Fibroblast of lung (primary cell): Measurements from ENCODE around the gene NKAIN4. TPM values are rescaled to one million over a fixed set of nuclear protein-coding genes. Genes with fewer than 3 reads are reported as not detected.

ENCODE experiments used
- DNase-seq, 2 donors: peaks; one replicate each; pipeline versions ENCODE4 v3.0.0 to v3.0.0-alpha.2; 2010; ENCODE audit warnings: low read depth in 2 of 2
- H2AFZ ChIP-seq: 2 replicates; pipeline ENCODE4 v1.5.1; 2012; ENCODE audit warnings: low read length, control low read depth, inconsistent platforms
- H3K27ac ChIP-seq: 2 replicates; pipeline ENCODE4 v1.5.1; 2011; ENCODE audit warnings: low read length, control low read depth; ENCODE audit not compliant: insufficient read depth
- H3K27me3 ChIP-seq: 2 replicates; pipeline ENCODE4 v1.5.1; 2011; ENCODE audit warnings: mild to moderate bottlenecking, low read length; ENCODE audit not compliant: control insufficient read depth, insufficient read depth
- H3K36me3 ChIP-seq: 2 replicates; pipeline ENCODE4 v1.5.1; 2011; ENCODE audit warnings: low read length; ENCODE audit not compliant: control insufficient read depth, insufficient read depth
- H3K4me1 ChIP-seq: 2 replicates; pipeline ENCODE4 v1.5.1; 2011; ENCODE audit warnings: low read length; ENCODE audit not compliant: control insufficient read depth, insufficient read depth; ENCODE audit errors: extremely low read depth
- H3K4me2 ChIP-seq: 2 replicates; pipeline ENCODE4 v1.5.1; 2011; ENCODE audit warnings: low read length, control low read depth; ENCODE audit not compliant: insufficient read depth; ENCODE audit errors: extremely low read depth
- H3K4me3 ChIP-seq, 4 experiments: fragments of 200-600 bp in 1 of 4; sonication (generic) in 1 of 4; replicated peaks in 1 of 4; 2 replicates each; pipeline ENCODE4 v1.5.1; 2011 to 2016; ENCODE audit warnings: low read length in 4 of 4, low read depth in 3 of 4, mild to moderate bottlenecking in 3 of 4, control low read depth in 2 of 4, inconsistent platforms in 1 of 4, mixed read lengths in 1 of 4; ENCODE audit not compliant: insufficient read depth in 1 of 4; ENCODE audit errors: control extremely low read depth in 1 of 4
- H3K79me2 ChIP-seq: 2 replicates; pipeline ENCODE4 v1.5.1; 2012; ENCODE audit warnings: mild to moderate bottlenecking, low read length, inconsistent platforms; ENCODE audit not compliant: control insufficient read depth, insufficient read depth
- H3K9ac ChIP-seq: 2 replicates; pipeline ENCODE4 v1.5.1; 2011; ENCODE audit warnings: mild to moderate bottlenecking, low read length, control low read depth; ENCODE audit not compliant: insufficient read depth
- H3K9me3 ChIP-seq: 2 replicates; pipeline ENCODE4 v1.5.1; 2012; ENCODE audit warnings: low read depth, low read length; ENCODE audit not compliant: control insufficient read depth, insufficient read depth
- H4K20me1 ChIP-seq: 2 replicates; pipeline ENCODE4 v1.5.1; 2011; ENCODE audit warnings: low read length; ENCODE audit not compliant: control insufficient read depth, insufficient read depth; ENCODE audit errors: extremely low read depth
- CTCF ChIP-seq, 2 donors: IDR thresholded peaks in 1 of 2; conservative IDR thresholded peaks in 1 of 2; 1 replicate in 1 of 2; 2 replicates in 1 of 2; pipeline ENCODE4 v1.5.1; 2011 to 2012; ENCODE audit warnings: low read length in 2 of 2, control low read depth in 1 of 2, inconsistent platforms in 1 of 2, low read depth in 1 of 2, mild to moderate bottlenecking in 1 of 2
- EZH2 ChIP-seq: IDR thresholded peaks from 2 replicates; pipeline ENCODE4 v1.5.1; 2012; ENCODE audit warnings: low read length, control low read depth, mild to moderate bottlenecking; ENCODE audit errors: missing control alignments
- polyA plus RNA-seq, 2 donors: library from polyadenylated mRNA; depleted of rRNA in 1 of 2; stranded (reverse) in 1 of 2; unstranded in 1 of 2; fragments of >200 nt; gene quantifications; 2 replicates each; pipeline ENCODE4 v1.2.1, GENCODE V29; 2011 to 2012; ENCODE audit warnings: missing spikeins in 1 of 2
- total RNA-seq: library from RNA; depleted of rRNA; stranded (reverse); fragments of >200 nt; gene quantifications from 2 replicates; pipeline ENCODE4 v1.2.1, GENCODE V29; 2014

NKAIN4 gene
- total and polyA plus RNA-seq, 2 donors (not counting 1 experiment from before 2014, with no cell fraction given) = not detected

- no peak overlapping the region for H3K27ac ChIP-seq
- H3K9ac ChIP-seq = no peak overlapping the region
- no peak overlapping the region for H2AFZ ChIP-seq
- TF ChIP-seq CTCF (conservative IDR thresholded peaks at IDR 0.05 in 1 of 2, IDR thresholded peaks at IDR 0.05 in 1 of 2; ENCODE audit: low read depth in 1 of 2, low read length in 2 of 2) = no peak
- TF ChIP-seq EZH2 = no peak
- H3K9me3 ChIP-seq = no peaks in the 10 kb centered on the region
- peaks cover 56% of the 10 kb centered on the region for H3K79me2 ChIP-seq
- H3K27me3 ChIP-seq = no peaks in the 10 kb centered on the region
- peaks cover 5% of the 10 kb centered on the region for H3K4me1 ChIP-seq
- no peaks in the 10 kb centered on the region for H4K20me1 ChIP-seq
- H3K36me3 ChIP-seq = peaks cover 8% of the 10 kb centered on the region
- peak overlapping the region in 2 of 4 experiments; percentile 87 to 88 for H3K4me3 ChIP-seq
- H3K4me2 ChIP-seq = peak overlapping the region; percentile 82
- peak in 1 of 2 donors; percentile 18 for DNase-seq
Measured at GRCh38 chr20:63214514-63214913, 39.7 kb downstream of the NKAIN4 start.

- Histone ChIP-seq H3K9ac (no peak overlapping the region), H3K4me3 (no peak overlapping the region), H3K4me1 (peaks cover 5% of the 10 kb centered on the region), H3K36me3 (peaks cover 8% of the 10 kb centered on the region), H3K4me2 (no peak overlapping the region), H2AFZ (no peak overlapping the region), H3K79me2 (peaks cover 66% of the 10 kb centered on the region), H4K20me1 (no peaks in the 10 kb centered on the region), H3K9me3 (no peaks in the 10 kb centered on the region), H3K27me3 (no peaks in the 10 kb centered on the region), H3K27ac (no peak overlapping the region)
- no peak for TF ChIP-seq EZH2
- no peak for TF ChIP-seq CTCF (conservative IDR thresholded peaks at IDR 0.05 in 1 of 2, IDR thresholded peaks at IDR 0.05 in 1 of 2; ENCODE audit: low read depth in 1 of 2, low read length in 2 of 2)
- DNase-seq = peak in 1 of 2 donors; percentile 30
Measured at GRCh38 chr20:63212792-63213191, 41.5 kb downstream of the NKAIN4 start.

- no peaks in the 10 kb centered on the region for H3K9me3 ChIP-seq
- H3K4me3 ChIP-seq = no peak overlapping the region
- no peak overlapping the region for H3K27ac ChIP-seq
- H3K36me3 ChIP-seq = peaks cover 8% of the 10 kb centered on the region
- DNase-seq = no peak
- peaks cover 5% of the 10 kb centered on the region for H3K4me1 ChIP-seq
- TF ChIP-seq CTCF (conservative IDR thresholded peaks at IDR 0.05 in 1 of 2, IDR thresholded peaks at IDR 0.05 in 1 of 2; ENCODE audit: low read depth in 1 of 2, low read length in 2 of 2) = no peak
- no peak for TF ChIP-seq EZH2
- H2AFZ ChIP-seq = no peak overlapping the region
- no peaks in the 10 kb centered on the region for H4K20me1 ChIP-seq
- H3K9ac ChIP-seq = no peak overlapping the region
- H3K4me2 ChIP-seq = no peak overlapping the region
- no peaks in the 10 kb centered on the region for H3K27me3 ChIP-seq
- peaks cover 66% of the 10 kb centered on the region for H3K79me2 ChIP-seq
Measured at GRCh38 chr20:63212393-63212730, 41.9 kb downstream of the NKAIN4 start.
